Testis (tissue), 2 donors: ENCODE results near the gene LRP1.

Source experiments
- CTCF ChIP-seq, 3 experiments: fragments of 450-650 bp in 2 of 3; fragments of 200-600 bp in 1 of 3; sonication (generic) in 1 of 3; IDR thresholded peaks; one replicate each; pipeline ENCODE4 v1.5.1; 2016 to 2019; ENCODE audit warnings: antibody characterized with exemption in 3 of 3, mild to moderate bottlenecking in 2 of 3, moderate library complexity in 1 of 3
- POLR2A ChIP-seq: fragments of 450-650 bp; IDR thresholded peaks from one replicate; pipeline ENCODE4 v1.6.1; 2017; ENCODE audit warnings: antibody characterized with exemption, mild to moderate bottlenecking, moderate library complexity

- no peak for TF ChIP-seq CTCF (IDR thresholded peaks at IDR 0.05)
- no peak for TF ChIP-seq POLR2A
Measured at GRCh38 chr12:57224278-57224972, 96.1 kb downstream of the LRP1 start.
